IPS-20b (cell line): ENCODE measurements around the gene DDIT3.
"Not testable (repeated sequence)": the region's sequence is repeated elsewhere in the genome, so short reads cannot be mapped to it uniquely, and the experiment has no call there.

Experiments used
- H3K27ac ChIP-seq: one replicate; pipeline ENCODE4 v1.5.1; 2013; ENCODE audit warnings: low read length
- H3K27me3 ChIP-seq: 2 replicates; pipeline ENCODE4 v1.6.1; 2013; ENCODE audit warnings: mild to moderate bottlenecking, low read length, inconsistent platforms; ENCODE audit not compliant: insufficient read depth
- H3K36me3 ChIP-seq: 2 replicates; pipeline ENCODE4 v1.6.1; 2013; ENCODE audit warnings: low read depth, mild to moderate bottlenecking, inconsistent platforms, low read length, moderate library complexity; ENCODE audit not compliant: insufficient read depth
- H3K4me1 ChIP-seq: 2 replicates; pipeline ENCODE4 v1.6.1; 2013; ENCODE audit warnings: mild to moderate bottlenecking, control low read depth, inconsistent platforms, low read length, moderate library complexity; ENCODE audit not compliant: insufficient read depth
- H3K4me3 ChIP-seq: 2 replicates; pipeline ENCODE4 v1.5.1; 2013; ENCODE audit warnings: mild to moderate bottlenecking, low read length, inconsistent platforms
- H3K9ac ChIP-seq: 2 replicates; pipeline ENCODE4 v1.6.1; 2013; ENCODE audit warnings: low read depth, mild to moderate bottlenecking, inconsistent platforms, low read length, moderate library complexity
- H3K9me3 ChIP-seq: 2 replicates; pipeline ENCODE4 v1.6.1; 2013; ENCODE audit warnings: mild to moderate bottlenecking, low read depth, low read length, inconsistent platforms; ENCODE audit not compliant: insufficient read depth

Gene DDIT3

GRCh38 chr12:57522887-57523705 is 2.8 kb upstream of the DDIT3 start:
- no peaks in the 10 kb centered on the region for H3K9me3 ChIP-seq
- H3K9ac ChIP-seq = peak overlapping the region; percentile 78; the same call in 1 of the 2 replicates
- H3K27ac ChIP-seq = peak overlapping the region; percentile 67
- no peaks in the 10 kb centered on the region; the same call in 1 of the 2 replicates for H3K27me3 ChIP-seq
- peaks cover 42% of the 10 kb centered on the region for H3K36me3 ChIP-seq
- peak overlapping the region; percentile 94 for H3K4me3 ChIP-seq
- H3K4me1 ChIP-seq = peaks cover 16% of the 10 kb centered on the region; the same call in 1 of the 2 replicates

GRCh38 chr12:57522011-57522886 is 1.9 kb upstream of the DDIT3 start, which contains the start of gene MBD6:
MBD6 (plus strand) TSS chr12:57522824; CDS start chr12:57524304, 1,480 bp downstream.
- Histone ChIP-seq H3K27ac (peak within 1 kb of the TSS; percentile 67), H3K4me1 (peaks cover 16% of the 10 kb centered on the region; the same call in 1 of the 2 replicates), H3K9me3 (no peaks in the 10 kb centered on the region), H3K36me3 (peaks cover 43% of the 10 kb centered on the region), H3K4me3 (peak within 1 kb of the TSS; percentile 94), H3K9ac (peak within 1 kb of the TSS; percentile 78; the same call in 1 of the 2 replicates), H3K27me3 (no peaks in the 10 kb centered on the region; the same call in 1 of the 2 replicates)

- Histone ChIP-seq H3K36me3 (peaks cover 43% of the 10 kb centered on the region), H3K9ac (peak overlapping the region; percentile 60; the same call in 1 of the 2 replicates), H3K4me1 (peaks cover 16% of the 10 kb centered on the region; the same call in 1 of the 2 replicates), H3K9me3 (no peaks in the 10 kb centered on the region), H3K27me3 (no peaks in the 10 kb centered on the region; the same call in 1 of the 2 replicates), H3K4me3 (peak overlapping the region; percentile 78), H3K27ac (no peak overlapping the region)
Measured at GRCh38 chr12:57521525-57522010, 1.3 kb upstream of the DDIT3 start.

- peak overlapping the region; percentile 22 for H3K27ac ChIP-seq
- H3K36me3 ChIP-seq = peaks cover 53% of the 10 kb centered on the region
- H3K27me3 ChIP-seq = no peaks in the 10 kb centered on the region; the same call in 1 of the 2 replicates
- H3K9ac ChIP-seq = peak overlapping the region; percentile 91
- no peaks in the 10 kb centered on the region for H3K9me3 ChIP-seq
- H3K4me3 ChIP-seq = peak overlapping the region; percentile 82
- H3K4me1 ChIP-seq = peaks cover 16% of the 10 kb centered on the region; the same call in 1 of the 2 replicates
Measured at GRCh38 chr12:57519796-57520052, 590 bp downstream of the DDIT3 start.

- Histone ChIP-seq H3K27me3 (no peaks in the 10 kb centered on the region; the same call in 1 of the 2 replicates), H3K4me3 (peak overlapping the region; percentile 82), H3K4me1 (peaks cover 16% of the 10 kb centered on the region; the same call in 1 of the 2 replicates), H3K9ac (peak overlapping the region; percentile 91), H3K36me3 (peaks cover 53% of the 10 kb centered on the region), H3K27ac (no peak overlapping the region), H3K9me3 (no peaks in the 10 kb centered on the region)
Measured at GRCh38 chr12:57518920-57519795, 1.2 kb downstream of the DDIT3 start.

GRCh38 chr12:57518176-57518919 is 2.0 kb downstream of the DDIT3 start:
- no peak overlapping the region for H3K9ac ChIP-seq
- peaks cover 60% of the 10 kb centered on the region for H3K36me3 ChIP-seq
- H3K4me3 ChIP-seq = no peak overlapping the region
- H3K27me3 ChIP-seq = no peaks in the 10 kb centered on the region; the same call in 1 of the 2 replicates
- H3K27ac ChIP-seq = no peak overlapping the region
- H3K9me3 ChIP-seq = no peaks in the 10 kb centered on the region
- H3K4me1 ChIP-seq = peaks cover 16% of the 10 kb centered on the region; the same call in 1 of the 2 replicates

- H3K9me3 ChIP-seq, H3K4me3 ChIP-seq, H3K27ac ChIP-seq, H3K27me3 ChIP-seq, H3K9ac ChIP-seq: not testable (repeated sequence)
- peaks cover 16% of the 10 kb centered on the region; the same call in 1 of the 2 replicates for H3K4me1 ChIP-seq
- H3K36me3 ChIP-seq = peaks cover 66% of the 10 kb centered on the region
Measured at GRCh38 chr12:57517718-57518117, 2.6 kb downstream of the DDIT3 start.

- no peak overlapping the region for H3K27ac ChIP-seq
- H3K36me3 ChIP-seq = peaks cover 71% of the 10 kb centered on the region
- no peak overlapping the region for H3K4me3 ChIP-seq
- no peak overlapping the region for H3K9ac ChIP-seq
- H3K9me3 ChIP-seq = no peaks in the 10 kb centered on the region
- no peaks in the 10 kb centered on the region; the same call in 1 of the 2 replicates for H3K27me3 ChIP-seq
- peaks cover 16% of the 10 kb centered on the region; the same call in 1 of the 2 replicates for H3K4me1 ChIP-seq
Measured at GRCh38 chr12:57517187-57517586, 3.1 kb downstream of the DDIT3 start.

GRCh38 chr12:57516617-57517153 is 3.6 kb downstream of the DDIT3 start:
- Histone ChIP-seq H3K9ac (no peak overlapping the region), H3K27me3 (no peaks in the 10 kb centered on the region; the same call in 1 of the 2 replicates), H3K9me3 (no peaks in the 10 kb centered on the region), H3K27ac (no peak overlapping the region), H3K4me1 (peaks cover 12% of the 10 kb centered on the region; the same call in 1 of the 2 replicates), H3K36me3 (peaks cover 76% of the 10 kb centered on the region), H3K4me3 (no peak overlapping the region)

GRCh38 chr12:57515934-57516541 is 4.3 kb downstream of the DDIT3 start:
- Histone ChIP-seq H3K27ac (no peak overlapping the region), H3K36me3 (peaks cover 83% of the 10 kb centered on the region), H3K9me3 (no peaks in the 10 kb centered on the region), H3K4me3 (no peak overlapping the region), H3K27me3 (no peaks in the 10 kb centered on the region), H3K9ac (no peak overlapping the region), H3K4me1 (peaks cover 5% of the 10 kb centered on the region; the same call in 1 of the 2 replicates)
